Measurements from ENCODE around the gene ZBTB46. TPM values are rescaled to one million over a fixed set of nuclear protein-coding genes. Genes with fewer than 3 reads are reported as not detected.

Gene ZBTB46
- total RNA-seq, 1 experiment from 2014 or later = 1.1 TPM

- POLR2A ChIA-PET (ENCODE audit: low non-redundant PET) = no interaction called here
- peak overlapping the region; percentile 50 for H3K4me3 ChIP-seq (ENCODE audit: low read depth, low read length, poor library complexity, severe bottlenecking)
- peaks cover 38% of the 10 kb centered on the region for H3K27me3 ChIP-seq (replicated peaks; ENCODE audit: insufficient read depth, low read depth, low read length, poor library complexity)
- H3K27ac ChIP-seq (ENCODE audit: low read depth, low read length, poor library complexity, severe bottlenecking) = no peak overlapping the region
- DNase-seq (ENCODE audit: low spot score) = no peak
- no peaks in the 10 kb centered on the region for H3K9me3 ChIP-seq (ENCODE audit: low read depth, low read length, poor library complexity, severe bottlenecking)
- no peak for TF ChIP-seq CTCF (conservative IDR thresholded peaks at IDR 0.05; ENCODE audit: low read depth, low read length)
- peak; percentile 62 for TF ChIP-seq EZH2 (IDR thresholded peaks at IDR 0.05; ENCODE audit: borderline replicate concordance, low read depth, low read length, poor library complexity, severe bottlenecking)
- H3K4me1 ChIP-seq (ENCODE audit: insufficient read depth, low read length, poor library complexity, severe bottlenecking) = no peaks in the 10 kb centered on the region
- BruUV-seq (replicated peaks) = no TSS peak
- CTCF ChIA-PET = no interaction called here
- intact Hi-C loops (cut with micrococcal nuclease; ENCODE audit: unreplicated experiment) = no loop called here
- no peaks in the 10 kb centered on the region for H3K36me3 ChIP-seq (ENCODE audit: insufficient read depth, low read length, poor library complexity, severe bottlenecking)
Observed at GRCh38 chr20:63829945-63830835, 874 bp downstream of the ZBTB46 start.

- BruUV-seq (replicated peaks) = no TSS peak
- H3K4me3 ChIP-seq (ENCODE audit: low read depth, low read length, poor library complexity, severe bottlenecking) = peak overlapping the region; percentile 50
- POLR2A ChIA-PET (ENCODE audit: low non-redundant PET) = no interaction called here
- TF ChIP-seq EZH2 (IDR thresholded peaks at IDR 0.05; ENCODE audit: borderline replicate concordance, low read depth, low read length, poor library complexity, severe bottlenecking) = no peak
- DNase-seq (ENCODE audit: low spot score) = no peak
- no peaks in the 10 kb centered on the region for H3K9me3 ChIP-seq (ENCODE audit: low read depth, low read length, poor library complexity, severe bottlenecking)
- H3K27ac ChIP-seq (ENCODE audit: low read depth, low read length, poor library complexity, severe bottlenecking) = no peak overlapping the region
- H3K4me1 ChIP-seq (ENCODE audit: insufficient read depth, low read length, poor library complexity, severe bottlenecking) = no peaks in the 10 kb centered on the region
- peaks cover 38% of the 10 kb centered on the region for H3K27me3 ChIP-seq (replicated peaks; ENCODE audit: insufficient read depth, low read depth, low read length, poor library complexity)
- intact Hi-C loops (cut with micrococcal nuclease; ENCODE audit: unreplicated experiment) = no loop called here
- no peaks in the 10 kb centered on the region for H3K36me3 ChIP-seq (ENCODE audit: insufficient read depth, low read length, poor library complexity, severe bottlenecking)
- CTCF ChIA-PET = no interaction called here
Observed at GRCh38 chr20:63829603-63829944, 1.5 kb downstream of the ZBTB46 start.

GRCh38 chr20:63828951-63829350, 2.1 kb downstream of the ZBTB46 start:
- CTCF ChIA-PET = no interaction called here
- Histone ChIP-seq H3K27me3 (replicated peaks; ENCODE audit: insufficient read depth, low read depth, low read length, poor library complexity) (peaks cover 40% of the 10 kb centered on the region), H3K36me3 (ENCODE audit: insufficient read depth, low read length, poor library complexity, severe bottlenecking) (no peaks in the 10 kb centered on the region), H3K9me3 (ENCODE audit: low read depth, low read length, poor library complexity, severe bottlenecking) (no peaks in the 10 kb centered on the region), H3K4me3 (ENCODE audit: low read depth, low read length, poor library complexity, severe bottlenecking) (no peak overlapping the region), H3K4me1 (ENCODE audit: insufficient read depth, low read length, poor library complexity, severe bottlenecking) (no peaks in the 10 kb centered on the region), H3K27ac (ENCODE audit: low read depth, low read length, poor library complexity, severe bottlenecking) (no peak overlapping the region)
- POLR2A ChIA-PET (ENCODE audit: low non-redundant PET) = no interaction called here
- no peak for DNase-seq (ENCODE audit: low spot score)
- BruUV-seq (replicated peaks) = no TSS peak
- TF ChIP-seq CTCF (conservative IDR thresholded peaks at IDR 0.05; ENCODE audit: low read depth, low read length) (no peak), EZH2 (IDR thresholded peaks at IDR 0.05; ENCODE audit: borderline replicate concordance, low read depth, low read length, poor library complexity, severe bottlenecking) (no peak)
- intact Hi-C loops (cut with micrococcal nuclease; ENCODE audit: unreplicated experiment) = no loop called here

- POLR2A ChIA-PET (ENCODE audit: low non-redundant PET) = no interaction called here
- CTCF ChIA-PET = no interaction called here
- Histone ChIP-seq H3K27me3 (replicated peaks; ENCODE audit: insufficient read depth, low read depth, low read length, poor library complexity) (peaks cover 42% of the 10 kb centered on the region), H3K4me3 (ENCODE audit: low read depth, low read length, poor library complexity, severe bottlenecking) (no peak overlapping the region), H3K36me3 (ENCODE audit: insufficient read depth, low read length, poor library complexity, severe bottlenecking) (no peaks in the 10 kb centered on the region), H3K4me1 (ENCODE audit: insufficient read depth, low read length, poor library complexity, severe bottlenecking) (no peaks in the 10 kb centered on the region), H3K27ac (ENCODE audit: low read depth, low read length, poor library complexity, severe bottlenecking) (no peak overlapping the region), H3K9me3 (ENCODE audit: low read depth, low read length, poor library complexity, severe bottlenecking) (no peaks in the 10 kb centered on the region)
- intact Hi-C loops (cut with micrococcal nuclease; ENCODE audit: unreplicated experiment) = no loop called here
- TF ChIP-seq CTCF (conservative IDR thresholded peaks at IDR 0.05; ENCODE audit: low read depth, low read length) = no peak
- no peak for TF ChIP-seq EZH2 (IDR thresholded peaks at IDR 0.05; ENCODE audit: borderline replicate concordance, low read depth, low read length, poor library complexity, severe bottlenecking)
- BruUV-seq (replicated peaks) = no TSS peak
- DNase-seq (ENCODE audit: low spot score) = no peak
Observed at GRCh38 chr20:63828545-63828944, 2.5 kb downstream of the ZBTB46 start.

All from A673 (cell line).